ENCODE data around the gene FCRLA.
"Not testable (repeated sequence)": the region's sequence is repeated elsewhere in the genome, so short reads cannot be mapped to it uniquely, and the experiment has no call there.

GRCh38 chr1:161664689-161665088 is 42.3 kb upstream of the FCRLA start:
- TF ChIP-seq, protein P1, sequence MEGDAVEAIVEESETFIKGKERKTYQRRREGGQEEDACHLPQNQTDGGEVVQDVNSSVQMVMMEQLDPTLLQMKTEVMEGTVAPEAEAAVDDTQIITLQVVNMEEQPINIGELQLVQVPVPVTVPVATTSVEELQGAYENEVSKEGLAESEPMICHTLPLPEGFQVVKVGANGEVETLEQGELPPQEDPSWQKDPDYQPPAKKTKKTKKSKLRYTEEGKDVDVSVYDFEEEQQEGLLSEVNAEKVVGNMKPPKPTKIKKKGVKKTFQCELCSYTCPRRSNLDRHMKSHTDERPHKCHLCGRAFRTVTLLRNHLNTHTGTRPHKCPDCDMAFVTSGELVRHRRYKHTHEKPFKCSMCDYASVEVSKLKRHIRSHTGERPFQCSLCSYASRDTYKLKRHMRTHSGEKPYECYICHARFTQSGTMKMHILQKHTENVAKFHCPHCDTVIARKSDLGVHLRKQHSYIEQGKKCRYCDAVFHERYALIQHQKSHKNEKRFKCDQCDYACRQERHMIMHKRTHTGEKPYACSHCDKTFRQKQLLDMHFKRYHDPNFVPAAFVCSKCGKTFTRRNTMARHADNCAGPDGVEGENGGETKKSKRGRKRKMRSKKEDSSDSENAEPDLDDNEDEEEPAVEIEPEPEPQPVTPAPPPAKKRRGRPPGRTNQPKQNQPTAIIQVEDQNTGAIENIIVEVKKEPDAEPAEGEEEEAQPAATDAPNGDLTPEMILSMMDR (IDR thresholded peaks at IDR 0.05), result not testable (repeated sequence)
- TF ChIP-seq POLR2A (IDR thresholded peaks at IDR 0.05), result not testable (repeated sequence)

All from Peyer's patch (tissue), 4 donors.